G401 (cell line): Measurements from ENCODE around the gene SGIP1. TPM values are rescaled to one million over a fixed set of nuclear protein-coding genes. Genes with fewer than 3 reads are reported as not detected.
A peak's percentile ranks its signal among the peaks of the same experiment; 100 is the strongest.

Experiments used
- DNase-seq: peaks from one replicate; pipeline ENCODE4 v3.0.0-alpha.2; 2015; ENCODE audit warnings: low spot score
- in situ Hi-C: cut with HindIII; loops from 2 replicates; pipeline ENCODE4 v1.10.0; 2016; ENCODE audit warnings: low sequenced_read_pairs, mixed read lengths
- total RNA-seq: library from RNA; depleted of rRNA; stranded (reverse); fragments of >200 nt; shearing (Covaris generic); gene quantifications from 2 replicates; pipeline ENCODE4 v1.2.3, GENCODE V29; 2014

SGIP1 gene
- total RNA-seq, 1 experiment from 2014 or later = not detected

- in situ Hi-C loops = no loop called here
- DNase-seq = no peak
Observed at GRCh38 chr1:66747501-66747900, 213.5 kb downstream of the SGIP1 start.

DNA sequence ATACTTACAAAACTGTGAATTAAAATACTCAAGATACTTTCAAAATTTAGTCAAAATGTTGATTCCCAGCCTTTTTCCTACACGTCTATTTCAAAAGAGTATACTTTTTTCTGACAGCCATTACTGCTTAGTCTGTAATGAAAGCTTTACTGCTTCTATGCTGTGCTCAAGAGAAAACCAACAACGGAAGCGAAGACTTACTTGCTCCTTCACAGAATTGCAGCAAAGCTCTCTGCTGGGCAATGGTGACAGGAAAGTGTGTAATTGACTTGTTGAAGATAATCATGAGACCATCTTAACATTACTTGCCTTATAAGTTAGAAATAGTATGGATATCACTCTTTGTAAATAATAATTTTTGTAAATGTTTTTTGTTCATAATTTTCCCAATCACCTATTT lies 216.6 kb downstream of the SGIP1 start:
- in situ Hi-C loops = no loop called here
- no peak for DNase-seq

- in situ Hi-C loops = no loop called here
- DNase-seq = no peak
Observed at GRCh38 chr1:66751160-66751559, 217.2 kb downstream of the SGIP1 start.

DNA sequence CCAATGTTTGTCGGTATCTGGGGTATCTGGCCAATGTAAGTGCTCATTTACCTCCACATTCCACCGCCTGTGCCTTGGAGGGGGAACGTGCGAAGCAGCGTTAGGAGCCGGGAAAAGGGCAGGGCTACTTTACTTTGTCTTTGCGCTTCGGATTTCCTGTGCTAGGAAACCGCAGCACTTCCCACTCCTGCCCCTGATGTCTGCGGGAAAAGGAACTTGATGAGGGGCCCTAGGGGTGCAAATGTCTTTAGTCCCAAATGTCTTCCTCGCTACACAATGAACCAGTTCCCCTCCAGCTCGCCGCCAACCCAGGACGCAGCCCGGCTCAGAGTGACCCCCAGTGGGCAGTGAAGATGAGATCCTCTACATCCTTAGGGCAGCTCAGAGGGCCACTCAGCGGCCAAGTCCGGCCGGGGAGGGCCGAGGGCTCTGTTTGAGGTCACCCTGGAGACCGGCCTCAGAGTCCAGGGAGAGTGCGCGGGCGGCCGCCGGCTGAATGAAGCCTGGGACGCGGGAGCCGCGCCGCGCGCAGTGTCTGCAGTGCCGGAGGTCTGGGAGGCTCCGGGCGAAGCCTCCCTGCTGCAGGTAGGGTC lies 218.1 kb downstream of the SGIP1 start, which contains the start of gene DYNLT5:
Gene DYNLT5 (plus strand): TSS at position 460 of the 593 bp plus-strand sequence. CDS start 2,200 bp downstream, outside the sequence.
- in situ Hi-C loops = no loop called here
- DNase-seq = peak; percentile 16

DNA sequence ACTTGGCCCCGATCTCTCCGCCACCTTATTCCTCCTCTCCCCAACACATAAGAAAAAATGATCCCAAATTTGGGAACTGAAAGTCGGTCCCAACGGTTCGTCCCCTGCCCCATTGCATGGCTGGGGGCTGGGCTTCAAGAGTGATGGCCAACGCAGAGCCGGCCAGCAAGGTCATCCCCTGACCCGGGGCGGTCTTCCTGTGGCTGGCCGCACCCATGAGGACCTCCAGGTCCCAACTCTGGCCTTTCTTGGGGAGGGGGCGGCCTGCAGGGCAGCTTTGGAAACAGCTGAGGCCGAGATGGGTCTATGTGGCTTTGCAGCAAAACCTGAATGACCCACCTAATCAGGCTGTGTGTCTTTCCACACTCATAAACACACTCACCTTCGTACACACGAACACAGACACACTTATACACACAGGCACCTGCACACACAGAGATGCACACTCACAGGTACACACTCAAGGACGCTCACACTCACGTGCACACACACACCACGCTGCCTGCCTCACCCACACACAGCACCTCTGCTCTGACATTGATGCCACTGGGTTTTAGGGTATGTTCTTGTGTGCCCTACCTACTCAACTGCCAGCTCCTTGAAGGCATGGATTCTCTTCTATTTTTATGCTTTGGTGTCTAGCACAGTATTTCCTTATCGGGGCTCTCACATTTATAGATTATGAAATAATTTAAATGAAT lies 218.9 kb downstream of the SGIP1 start:
- DNase-seq = no peak
- in situ Hi-C loops = no loop called here

GRCh38 chr1:66757722-66758240 lies 223.8 kb downstream of the SGIP1 start:
- in situ Hi-C loops = no loop called here
- no peak for DNase-seq

GRCh38 chr1:66758241-66758755 lies 224.3 kb downstream of the SGIP1 start:
- DNase-seq = no peak
- in situ Hi-C loops = no loop called here

DNA sequence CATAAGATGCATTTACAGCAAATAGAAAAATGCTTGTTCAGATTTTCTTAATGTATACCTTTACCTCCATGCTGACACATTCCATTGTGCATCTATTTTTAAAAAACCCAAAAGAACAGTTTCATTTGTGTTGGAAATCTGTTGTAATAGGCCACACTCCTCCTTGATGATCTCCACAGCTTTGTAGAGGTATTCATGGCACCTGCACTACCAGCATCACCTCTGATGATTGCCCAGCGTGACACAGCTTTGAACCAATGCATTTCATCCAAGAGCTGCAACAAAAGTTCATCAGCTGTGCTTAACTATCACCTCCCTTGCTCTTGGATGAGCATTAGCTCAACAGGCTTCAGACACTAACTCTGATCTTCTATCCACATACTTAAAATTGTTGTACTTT lies 226.6 kb downstream of the SGIP1 start:
- in situ Hi-C loops = no loop called here

DNA sequence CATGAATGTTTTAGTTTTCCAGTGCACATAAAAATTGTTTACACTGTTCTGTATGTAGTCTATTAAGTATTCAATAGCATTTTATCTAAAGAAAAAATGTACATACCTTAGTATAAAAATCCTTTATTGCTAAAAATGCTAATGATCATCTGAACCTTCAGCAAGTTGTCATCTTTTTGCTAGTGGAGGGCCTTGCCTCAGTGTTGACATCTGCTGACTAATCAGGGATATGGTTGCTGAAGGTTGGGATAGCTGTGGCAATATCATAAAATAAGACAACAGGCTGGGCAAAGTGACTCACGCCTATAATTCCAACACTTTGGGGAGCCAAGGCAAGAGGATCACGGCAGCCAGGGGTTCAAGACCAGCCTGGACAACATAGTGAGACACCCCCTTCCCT lies 227.3 kb downstream of the SGIP1 start:
- in situ Hi-C loops = no loop called here
- DNase-seq = no peak

More for the DNA sequence above, 226.6 kb downstream of the SGIP1 start:
- no peak for DNase-seq

DNA sequence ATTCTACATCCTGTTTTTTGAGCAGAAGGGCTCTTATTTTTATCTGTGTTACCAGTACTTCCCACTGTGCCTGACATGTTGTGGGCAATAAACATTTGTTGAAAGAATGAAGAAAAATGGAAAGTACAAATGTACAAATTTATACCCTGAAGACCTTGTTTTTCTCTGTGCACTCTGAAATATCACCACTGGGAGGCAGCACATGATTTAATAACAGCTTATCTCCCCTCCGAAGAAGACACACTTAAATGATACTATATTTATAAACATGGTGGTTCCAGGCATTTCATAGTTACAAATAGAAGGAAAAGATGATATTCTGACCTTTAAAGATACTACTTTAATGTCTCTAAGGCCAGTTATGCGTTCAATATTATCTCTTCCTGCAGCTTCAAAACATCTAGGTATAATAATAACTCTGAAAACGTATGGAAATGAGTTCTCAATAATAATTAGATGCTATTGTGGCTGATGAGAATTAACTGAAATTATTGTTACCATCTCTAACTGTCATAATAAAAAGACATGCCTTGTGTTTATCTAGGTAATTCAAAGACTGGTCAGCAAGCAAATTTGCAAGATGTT lies 231.1 kb downstream of the SGIP1 start:
- peak; percentile 48 for DNase-seq
- in situ Hi-C loops = no loop called here

DNA sequence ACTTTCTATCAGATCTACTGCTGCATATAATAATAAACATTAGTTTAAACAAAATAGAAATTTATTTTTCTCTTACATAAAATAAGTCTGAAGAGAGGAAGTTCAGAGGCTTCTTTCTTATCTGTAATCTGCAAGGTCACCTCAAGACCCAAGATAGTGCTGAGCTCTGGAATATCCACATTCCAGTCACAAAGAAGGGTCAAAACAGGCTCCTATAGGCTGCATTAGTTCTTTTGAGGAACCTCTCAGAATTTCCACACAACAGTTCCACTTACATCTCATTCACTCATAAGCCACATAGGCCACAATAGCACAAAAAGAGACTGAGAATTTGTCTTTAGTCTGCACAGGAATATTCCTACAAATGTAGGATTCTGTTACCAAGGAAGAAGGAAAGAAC lies 233.7 kb downstream of the SGIP1 start:
- DNase-seq = no peak
- in situ Hi-C loops = no loop called here

- in situ Hi-C loops = no loop called here
- no peak for DNase-seq
Observed at GRCh38 chr1:66768965-66769364, 235.0 kb downstream of the SGIP1 start.

DNA sequence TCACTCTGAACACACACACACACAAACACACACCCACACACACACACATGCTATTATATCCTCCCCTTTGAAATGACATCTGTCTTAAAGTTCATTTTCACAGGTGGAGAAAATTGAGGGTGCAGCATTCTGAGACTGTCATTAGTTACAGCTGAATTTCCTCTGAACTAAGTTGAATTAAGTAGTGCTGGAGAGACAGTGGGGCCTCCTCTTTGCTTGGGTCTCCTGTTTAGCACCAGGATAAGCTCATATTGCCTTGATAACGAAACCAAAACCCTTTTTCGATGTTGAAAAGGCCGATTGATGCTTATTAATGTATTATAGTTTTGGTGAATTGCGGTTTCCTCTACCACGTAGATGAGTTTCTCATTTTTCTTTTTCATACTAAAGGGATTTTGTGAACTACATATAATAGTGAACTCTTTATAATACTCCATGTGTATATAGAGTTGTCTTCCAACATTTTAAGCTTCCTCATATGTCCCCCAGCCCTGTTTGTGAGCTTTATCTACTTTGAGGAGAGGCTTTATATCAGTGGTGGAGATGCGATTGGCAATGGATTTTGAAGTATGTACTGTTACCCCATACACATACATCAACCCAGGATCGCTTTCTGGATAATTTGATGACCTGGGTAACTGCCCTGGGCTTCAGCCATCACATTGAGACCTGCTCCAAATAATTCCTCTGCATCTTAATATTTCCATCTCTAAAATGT lies 235.7 kb downstream of the SGIP1 start:
- in situ Hi-C loops = no loop called here
- DNase-seq = no peak

DNA sequence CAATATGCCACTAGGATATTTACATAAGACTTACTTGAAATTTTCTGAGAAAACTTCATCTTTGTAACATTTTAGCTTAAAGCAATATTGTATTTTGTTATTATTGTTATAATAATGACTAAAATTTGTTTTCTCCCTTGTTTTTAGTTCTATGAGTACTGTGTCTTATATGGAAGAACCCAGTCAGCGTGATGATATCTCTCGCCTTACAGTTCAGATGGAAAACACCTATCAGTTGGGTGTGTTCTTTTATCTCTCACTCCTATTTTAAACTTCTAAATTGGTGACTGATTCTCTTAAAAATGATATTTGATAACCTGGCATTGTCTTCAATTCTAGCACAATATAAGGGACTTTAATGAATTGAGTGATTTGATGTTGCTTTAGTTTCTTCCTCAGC lies 236.3 kb downstream of the SGIP1 start:
- in situ Hi-C loops = no loop called here
- DNase-seq = no peak

DNA sequence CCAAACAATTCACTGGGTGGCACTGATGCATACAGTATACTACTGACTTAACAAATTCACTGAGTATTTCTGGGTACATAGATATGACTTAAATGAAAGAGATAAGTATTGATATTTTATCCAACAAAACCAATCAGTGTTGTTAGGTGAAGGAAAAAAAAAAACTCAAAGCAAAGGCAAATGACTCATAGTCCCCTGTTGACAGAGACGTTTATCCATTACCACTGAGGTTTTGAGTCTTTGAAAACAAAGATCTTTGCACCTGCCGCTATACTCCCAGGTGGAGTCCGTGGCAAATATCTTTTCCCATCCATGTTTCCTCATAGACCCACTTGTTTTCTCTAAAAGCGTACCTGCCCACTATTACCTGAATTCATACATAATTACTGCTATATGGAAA lies 236.7 kb downstream of the SGIP1 start:
- in situ Hi-C loops = no loop called here
- no peak for DNase-seq

DNA sequence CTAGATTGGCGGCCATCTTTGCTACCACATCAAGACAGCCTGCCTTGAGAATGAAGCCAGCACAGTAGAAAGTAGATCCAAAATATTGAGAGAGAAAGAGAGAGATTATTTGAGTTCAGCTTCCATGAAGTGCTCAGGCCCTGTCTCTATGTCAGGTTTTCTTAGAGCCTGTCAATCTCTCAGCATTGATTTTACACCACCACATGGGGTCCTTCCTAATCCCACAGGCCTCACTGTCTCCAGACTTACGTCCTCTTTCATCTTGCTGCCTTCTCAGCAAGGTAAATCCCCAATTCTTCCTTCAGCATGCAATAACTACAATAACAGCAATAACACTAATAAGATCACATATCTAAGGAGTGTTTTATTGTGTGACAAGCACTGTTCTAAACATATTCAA lies 239.3 kb downstream of the SGIP1 start:
- no peak for DNase-seq
- in situ Hi-C loops = no loop called here

DNA sequence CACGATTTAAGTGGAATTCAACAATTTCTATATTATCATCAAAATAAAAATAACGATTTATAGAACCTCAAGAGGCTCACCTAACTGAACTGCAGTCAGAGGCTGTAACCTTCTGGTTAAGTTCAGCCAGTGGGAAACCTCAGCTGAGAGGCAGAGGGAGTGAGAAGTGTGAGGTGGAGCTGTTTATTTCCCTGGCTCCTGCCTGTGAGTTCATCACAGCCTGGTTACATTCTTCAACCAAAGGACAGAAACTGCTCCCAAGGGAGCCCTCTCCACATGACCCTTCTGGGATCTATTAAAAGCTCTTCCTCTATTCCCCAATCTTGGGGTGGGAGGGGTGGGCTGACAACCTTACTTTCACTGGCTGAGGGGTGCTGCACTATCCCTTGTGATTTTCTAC lies 240.5 kb downstream of the SGIP1 start:
- DNase-seq = no peak
- in situ Hi-C loops = no loop called here

GRCh38 chr1:66775646-66776045 lies 241.7 kb downstream of the SGIP1 start:
- no peak for DNase-seq
- in situ Hi-C loops = no loop called here

GRCh38 chr1:66777831-66778230 lies 243.9 kb downstream of the SGIP1 start:
- in situ Hi-C loops = no loop called here
- DNase-seq = no peak

GRCh38 chr1:66778266-66778665 lies 244.3 kb downstream of the SGIP1 start:
- in situ Hi-C loops = no loop called here
- no peak for DNase-seq
